K562 (cell line): ENCODE data around the gene LPGAT1. TPM values are rescaled to one million over a fixed set of nuclear protein-coding genes. Genes with fewer than 3 reads are reported as not detected.

Source experiments
- BMI1 ChIP-seq: fragments of 150-350 bp; IDR thresholded peaks from 2 replicates; pipeline ENCODE4 v1.6.1; 2014; ENCODE audit warnings: low read length
- HDAC1 ChIP-seq, 2 experiments: fragments of 450-650 bp; IDR thresholded peaks; 2 replicates each; pipeline ENCODE4 v1.6.1; 2016 to 2017; ENCODE audit warnings: inconsistent platforms in 1 of 2, mild to moderate bottlenecking in 1 of 2, moderate library complexity in 1 of 2
- HMBOX1 ChIP-seq: sonication (generic); IDR thresholded peaks from 2 replicates; pipeline ENCODE4 v1.6.1; 2016
- MAZ ChIP-seq, 2 experiments: fragments of 450-650 bp in 1 of 2; sonication (generic) in 1 of 2; formaldehyde crosslinking; IDR thresholded peaks in 1 of 2; conservative IDR thresholded peaks in 1 of 2; 2 replicates each; pipeline versions ENCODE4 v1.4.0 to v1.5.0; 2020; ENCODE audit warnings: mild to moderate bottlenecking in 1 of 2, missing genetic modification reagents in 1 of 2
- MCM3 ChIP-seq: fragments of 450-650 bp; IDR thresholded peaks from 2 replicates; pipeline ENCODE4 v1.6.1; 2016
- NCOR1 ChIP-seq: fragments of 450-650 bp; IDR thresholded peaks from 2 replicates; pipeline ENCODE4 v1.6.1; 2016; ENCODE audit warnings: mild to moderate bottlenecking, moderate library complexity
- NR2C2 ChIP-seq, 2 experiments: fragments of 200-800 bp in 1 of 2; sonication (Bioruptor generic) in 1 of 2; sonication (generic) in 1 of 2; formaldehyde crosslinking in 1 of 2; IDR thresholded peaks; 2 replicates each; pipeline versions ENCODE4 v1.6.1 to v1.8.0; 2016 to 2022; ENCODE audit warnings: mild to moderate bottlenecking in 1 of 2, missing compliant biosample characterization in 1 of 2, missing genetic modification characterization in 1 of 2, missing genetic modification reagents in 1 of 2
- RCOR1 ChIP-seq, 2 experiments: IDR thresholded peaks; 2 replicates each; pipeline ENCODE4 v1.6.1; 2012; ENCODE audit warnings: low read depth in 2 of 2, low read length in 2 of 2, borderline replicate concordance in 1 of 2, improper control_type of control experiment in 1 of 2
- TBL1XR1 ChIP-seq, 2 experiments: IDR thresholded peaks; 2 replicates each; pipeline ENCODE4 v1.6.1; 2012; ENCODE audit warnings: improper control_type of control experiment in 2 of 2, low read length in 2 of 2, mild to moderate bottlenecking in 1 of 2
- TEAD1 ChIP-seq, 2 experiments: fragments of 450-650 bp in 1 of 2; sonication (generic) in 1 of 2; formaldehyde crosslinking; IDR thresholded peaks; 2 replicates each; pipeline versions ENCODE4 v1.4.0 to v1.8.0; 2020 to 2022; ENCODE audit warnings: mild to moderate bottlenecking in 2 of 2, missing genetic modification reagents in 1 of 2
- ZBTB7A ChIP-seq: IDR thresholded peaks from 2 replicates; pipeline ENCODE4 v1.6.1; 2011; ENCODE audit warnings: low read depth, mild to moderate bottlenecking, low read length, moderate library complexity, borderline replicate concordance; ENCODE audit not compliant: control insufficient read depth
- polyA plus RNA-seq, 8 experiments: library from polyadenylated mRNA; depleted of rRNA in 4 of 8; stranded (reverse) in 5 of 8; unstranded in 3 of 8; fragments of >200 nt; fragmentation: Nextera tagmentation in 2 of 8; fragmentation: Illumina TruSeq in 1 of 8; extraction: Ambion mirVana in 2 of 8; extraction: Trizol in 1 of 8; gene quantifications; 2 replicates each; pipeline versions ENCODE4 v1.2.1 to v1.2.3, GENCODE V29; 2011 to 2014; ENCODE audit warnings: inconsistent platforms in 1 of 8, missing spikeins in 1 of 8
- total RNA-seq, 7 experiments: library from RNA; depleted of rRNA in 6 of 7; stranded (reverse); fragments of >200 nt in 6 of 7; fragmentation: Illumina TruSeq in 2 of 7; extraction: Trizol in 2 of 7; gene quantifications; 2 replicates each; pipeline versions ENCODE4 v1.2.1 to v1.2.3, GENCODE V29; 2011 to 2021; ENCODE audit warnings: low replicate concordance in 1 of 7
- TF ChIP-seq, protein P1 (sequence below): fragments of 450-650 bp; IDR thresholded peaks from 2 replicates; pipeline ENCODE4 v1.6.1; 2016; ENCODE audit warnings: mild to moderate bottlenecking
- TF ChIP-seq, protein P2 (sequence below), 2 experiments: fragments of 450-650 bp; IDR thresholded peaks; 2 replicates each; pipeline ENCODE4 v1.6.1; 2016
- TF ChIP-seq, protein P3 (sequence below), 2 experiments: fragments of 450-650 bp; conservative IDR thresholded peaks; 2 replicates each; pipeline ENCODE4 v1.6.1; 2017; ENCODE audit warnings: mild to moderate bottlenecking in 2 of 2, moderate library complexity in 2 of 2
- TF ChIP-seq, protein P4 (sequence below): fragments of 200-800 bp; sonication (Bioruptor generic); IDR thresholded peaks from 2 replicates; pipeline ENCODE4 v1.6.1; 2017; ENCODE audit warnings: missing genetic modification characterization, missing compliant biosample characterization
- TF ChIP-seq, protein P5 (sequence below): IDR thresholded peaks from 2 replicates; pipeline ENCODE4 v1.6.1; 2014; ENCODE audit warnings: antibody characterized with exemption

LPGAT1 gene
- total and polyA plus RNA-seq, 9 of the 15 experiments (the other 6 are each of a cell fraction or from before 2014, with no cell fraction given) = 5.7 to 31.4 (median 16.3) TPM

DNA sequence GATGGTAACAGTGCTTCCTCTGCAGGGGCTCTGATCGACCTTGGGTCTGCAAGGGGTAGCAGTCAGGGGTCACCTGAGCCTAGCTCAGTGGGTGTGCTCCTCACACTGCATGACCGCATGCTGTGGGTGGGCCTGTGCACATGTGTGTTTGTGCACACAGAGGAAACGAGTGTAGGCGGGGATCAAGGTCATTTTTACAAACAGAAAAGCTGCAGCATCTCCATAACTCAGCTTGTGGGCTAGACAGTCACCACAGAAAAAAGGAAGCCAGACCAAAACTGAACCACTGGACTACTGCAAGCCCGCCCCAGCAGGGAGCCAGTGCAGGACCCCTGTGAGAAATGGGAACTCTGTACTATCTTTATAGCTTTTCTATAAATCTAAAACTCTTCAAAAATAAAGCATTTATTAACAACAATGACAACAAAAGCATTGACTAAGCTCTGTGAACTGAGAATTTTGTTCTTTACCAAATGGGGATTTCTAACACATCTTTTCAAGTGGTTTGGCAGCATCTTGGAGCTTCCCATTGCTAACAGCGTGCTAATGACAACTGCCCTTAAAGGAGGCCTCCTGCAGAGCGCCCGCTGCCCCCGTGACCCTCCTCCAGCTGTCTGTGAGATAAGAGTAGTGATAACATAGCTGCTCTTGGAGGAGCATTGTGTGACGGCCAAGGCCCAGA is 135.3 kb downstream of the LPGAT1 start (continued):
- TF ChIP-seq, protein P1, sequence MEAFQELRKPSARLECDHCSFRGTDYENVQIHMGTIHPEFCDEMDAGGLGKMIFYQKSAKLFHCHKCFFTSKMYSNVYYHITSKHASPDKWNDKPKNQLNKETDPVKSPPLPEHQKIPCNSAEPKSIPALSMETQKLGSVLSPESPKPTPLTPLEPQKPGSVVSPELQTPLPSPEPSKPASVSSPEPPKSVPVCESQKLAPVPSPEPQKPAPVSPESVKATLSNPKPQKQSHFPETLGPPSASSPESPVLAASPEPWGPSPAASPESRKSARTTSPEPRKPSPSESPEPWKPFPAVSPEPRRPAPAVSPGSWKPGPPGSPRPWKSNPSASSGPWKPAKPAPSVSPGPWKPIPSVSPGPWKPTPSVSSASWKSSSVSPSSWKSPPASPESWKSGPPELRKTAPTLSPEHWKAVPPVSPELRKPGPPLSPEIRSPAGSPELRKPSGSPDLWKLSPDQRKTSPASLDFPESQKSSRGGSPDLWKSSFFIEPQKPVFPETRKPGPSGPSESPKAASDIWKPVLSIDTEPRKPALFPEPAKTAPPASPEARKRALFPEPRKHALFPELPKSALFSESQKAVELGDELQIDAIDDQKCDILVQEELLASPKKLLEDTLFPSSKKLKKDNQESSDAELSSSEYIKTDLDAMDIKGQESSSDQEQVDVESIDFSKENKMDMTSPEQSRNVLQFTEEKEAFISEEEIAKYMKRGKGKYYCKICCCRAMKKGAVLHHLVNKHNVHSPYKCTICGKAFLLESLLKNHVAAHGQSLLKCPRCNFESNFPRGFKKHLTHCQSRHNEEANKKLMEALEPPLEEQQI = peak; percentile 37; the same call in 1 of the 2 replicates
- TF ChIP-seq TEAD1 (CRISPR knock-in tag; IDR thresholded peaks at IDR 0.05) (peak in 1 of 2 experiments; percentile 72; a peak in 1 of 4 replicates), NR2C2 (CRISPR knock-in tag; IDR thresholded peaks at IDR 0.05) (no peak), NR2C2 (tag; IDR thresholded peaks at IDR 0.05) (peak; percentile 63; the same call in 1 of the 2 replicates), HMBOX1 (no peak), ZBTB7A (peak; percentile 45; the same call in 1 of the 2 replicates), HDAC1 (IDR thresholded peaks at IDR 0.05) (no peak), NCOR1 (peak; percentile 44; the same call in 1 of the 2 replicates), TBL1XR1 (IDR thresholded peaks at IDR 0.05; ENCODE audit: low read length in 2 of 2) (peak in 1 of 2 experiments; percentile 54; a peak in 1 of 4 replicates), BMI1 (no peak), RCOR1 (IDR thresholded peaks at IDR 0.05; ENCODE audit: borderline replicate concordance in 1 of 2, low read depth in 2 of 2, low read length in 2 of 2) (peak in 1 of 2 experiments; percentile 77; a peak in 2 of 4 replicates), MAZ (CRISPR knock-in tag; conservative IDR thresholded peaks at IDR 0.05 in 1 of 2, IDR thresholded peaks at IDR 0.05 in 1 of 2) (no peak), MCM3 (no peak)
- TF ChIP-seq, protein P2, sequence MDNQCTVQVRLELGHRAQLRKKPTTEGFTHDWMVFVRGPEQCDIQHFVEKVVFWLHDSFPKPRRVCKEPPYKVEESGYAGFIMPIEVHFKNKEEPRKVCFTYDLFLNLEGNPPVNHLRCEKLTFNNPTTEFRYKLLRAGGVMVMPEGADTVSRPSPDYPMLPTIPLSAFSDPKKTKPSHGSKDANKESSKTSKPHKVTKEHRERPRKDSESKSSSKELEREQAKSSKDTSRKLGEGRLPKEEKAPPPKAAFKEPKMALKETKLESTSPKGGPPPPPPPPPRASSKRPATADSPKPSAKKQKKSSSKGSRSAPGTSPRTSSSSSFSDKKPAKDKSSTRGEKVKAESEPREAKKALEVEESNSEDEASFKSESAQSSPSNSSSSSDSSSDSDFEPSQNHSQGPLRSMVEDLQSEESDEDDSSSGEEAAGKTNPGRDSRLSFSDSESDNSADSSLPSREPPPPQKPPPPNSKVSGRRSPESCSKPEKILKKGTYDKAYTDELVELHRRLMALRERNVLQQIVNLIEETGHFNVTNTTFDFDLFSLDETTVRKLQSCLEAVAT (IDR thresholded peaks at IDR 0.05) = no peak
- TF ChIP-seq, protein P3, sequence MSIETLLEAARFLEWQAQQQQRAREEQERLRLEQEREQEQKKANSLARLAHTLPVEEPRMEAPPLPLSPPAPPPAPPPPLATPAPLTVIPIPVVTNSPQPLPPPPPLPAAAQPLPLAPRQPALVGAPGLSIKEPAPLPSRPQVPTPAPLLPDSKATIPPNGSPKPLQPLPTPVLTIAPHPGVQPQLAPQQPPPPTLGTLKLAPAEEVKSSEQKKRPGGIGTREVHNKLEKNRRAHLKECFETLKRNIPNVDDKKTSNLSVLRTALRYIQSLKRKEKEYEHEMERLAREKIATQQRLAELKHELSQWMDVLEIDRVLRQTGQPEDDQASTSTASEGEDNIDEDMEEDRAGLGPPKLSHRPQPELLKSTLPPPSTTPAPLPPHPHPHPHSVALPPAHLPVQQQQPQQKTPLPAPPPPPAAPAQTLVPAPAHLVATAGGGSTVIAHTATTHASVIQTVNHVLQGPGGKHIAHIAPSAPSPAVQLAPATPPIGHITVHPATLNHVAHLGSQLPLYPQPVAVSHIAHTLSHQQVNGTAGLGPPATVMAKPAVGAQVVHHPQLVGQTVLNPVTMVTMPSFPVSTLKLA (conservative IDR thresholded peaks at IDR 0.05) = 0 out of 4 replicates have a peak, but pooled peaks of 1 of the 2 experiments have one; percentile 37
- TF ChIP-seq, protein P4, sequence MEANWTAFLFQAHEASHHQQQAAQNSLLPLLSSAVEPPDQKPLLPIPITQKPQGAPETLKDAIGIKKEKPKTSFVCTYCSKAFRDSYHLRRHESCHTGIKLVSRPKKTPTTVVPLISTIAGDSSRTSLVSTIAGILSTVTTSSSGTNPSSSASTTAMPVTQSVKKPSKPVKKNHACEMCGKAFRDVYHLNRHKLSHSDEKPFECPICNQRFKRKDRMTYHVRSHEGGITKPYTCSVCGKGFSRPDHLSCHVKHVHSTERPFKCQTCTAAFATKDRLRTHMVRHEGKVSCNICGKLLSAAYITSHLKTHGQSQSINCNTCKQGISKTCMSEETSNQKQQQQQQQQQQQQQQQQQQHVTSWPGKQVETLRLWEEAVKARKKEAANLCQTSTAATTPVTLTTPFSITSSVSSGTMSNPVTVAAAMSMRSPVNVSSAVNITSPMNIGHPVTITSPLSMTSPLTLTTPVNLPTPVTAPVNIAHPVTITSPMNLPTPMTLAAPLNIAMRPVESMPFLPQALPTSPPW = peak; percentile 73; the same call in 1 of the 2 replicates
- TF ChIP-seq, protein P5, sequence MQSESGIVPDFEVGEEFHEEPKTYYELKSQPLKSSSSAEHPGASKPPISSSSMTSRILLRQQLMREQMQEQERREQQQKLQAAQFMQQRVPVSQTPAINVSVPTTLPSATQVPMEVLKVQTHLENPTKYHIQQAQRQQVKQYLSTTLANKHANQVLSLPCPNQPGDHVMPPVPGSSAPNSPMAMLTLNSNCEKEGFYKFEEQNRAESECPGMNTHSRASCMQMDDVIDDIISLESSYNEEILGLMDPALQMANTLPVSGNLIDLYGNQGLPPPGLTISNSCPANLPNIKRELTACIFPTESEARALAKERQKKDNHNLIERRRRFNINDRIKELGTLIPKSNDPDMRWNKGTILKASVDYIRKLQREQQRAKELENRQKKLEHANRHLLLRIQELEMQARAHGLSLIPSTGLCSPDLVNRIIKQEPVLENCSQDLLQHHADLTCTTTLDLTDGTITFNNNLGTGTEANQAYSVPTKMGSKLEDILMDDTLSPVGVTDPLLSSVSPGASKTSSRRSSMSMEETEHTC = peak; percentile 37; the same call in 1 of the 2 replicates
